ENCODE results near the gene UBE2R2. TPM values are rescaled to one million over a fixed set of nuclear protein-coding genes. Genes with fewer than 3 reads are reported as not detected.
"Not testable (repeated sequence)": the region's sequence is repeated elsewhere in the genome, so short reads cannot be mapped to it uniquely, and the experiment has no call there.

The UBE2R2 gene
- total RNA-seq, 1 donor from 2014 or later: 88.0 TPM

DNA sequence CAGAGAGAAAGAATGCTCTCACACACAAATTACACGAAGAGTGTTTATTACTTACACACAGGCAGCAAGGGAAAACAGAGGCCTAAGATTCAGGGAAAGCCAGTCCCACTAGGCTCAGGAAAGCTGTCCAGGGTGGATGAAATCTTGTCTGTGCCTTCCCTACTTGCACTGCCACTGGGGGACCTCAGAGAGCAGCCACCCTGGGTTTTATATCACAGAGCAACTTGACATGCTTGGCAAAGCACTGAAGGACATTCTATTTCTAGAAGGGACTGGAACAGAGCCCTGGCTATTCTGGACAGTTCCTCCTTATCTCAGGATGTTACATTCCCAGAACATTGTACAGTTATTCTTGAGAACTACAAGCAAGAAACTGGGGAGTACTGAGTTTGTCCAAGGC, 29.1 kb upstream of the UBE2R2 start:
- H3K4me3 Mint-ChIP-seq: no peak overlapping the region

DNA sequence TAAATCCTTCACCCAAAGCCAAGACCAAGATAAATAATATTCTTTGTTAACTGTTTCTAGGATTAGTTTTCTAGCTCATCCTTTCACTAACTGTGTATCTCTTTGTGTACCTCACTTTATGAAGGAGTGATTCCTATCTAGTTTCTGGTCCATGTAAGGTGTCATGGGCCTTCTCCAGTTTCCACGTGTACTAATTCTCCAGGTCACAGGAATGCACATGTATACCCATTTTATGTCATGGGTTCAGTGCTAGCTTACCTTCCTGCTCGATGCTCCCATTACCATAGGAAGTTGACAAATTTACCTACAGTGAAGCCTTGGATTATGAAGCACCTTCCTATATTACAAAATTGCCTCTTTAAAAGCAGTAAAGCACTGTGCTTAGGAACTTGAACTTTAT, 27.5 kb upstream of the UBE2R2 start:
- not testable (repeated sequence) for H3K4me3 Mint-ChIP-seq

More for the DNA sequence above, 29.1 kb upstream of the UBE2R2 start:
- Mint-ChIP-seq H3K9me3 (peaks cover 4% of the 10 kb centered on the region), H3K4me1 (no peaks in the 10 kb centered on the region), H3K27ac (ENCODE audit: unreplicated experiment) (no peak overlapping the region), H3K27me3 (ENCODE audit: low read depth) (no peaks in the 10 kb centered on the region), H3K36me3 (ENCODE audit: low read depth) (no peaks in the 10 kb centered on the region)
- no peak for DNase-seq (ENCODE audit: low read depth, low spot score)
- TF ChIP-seq, protein P1, sequence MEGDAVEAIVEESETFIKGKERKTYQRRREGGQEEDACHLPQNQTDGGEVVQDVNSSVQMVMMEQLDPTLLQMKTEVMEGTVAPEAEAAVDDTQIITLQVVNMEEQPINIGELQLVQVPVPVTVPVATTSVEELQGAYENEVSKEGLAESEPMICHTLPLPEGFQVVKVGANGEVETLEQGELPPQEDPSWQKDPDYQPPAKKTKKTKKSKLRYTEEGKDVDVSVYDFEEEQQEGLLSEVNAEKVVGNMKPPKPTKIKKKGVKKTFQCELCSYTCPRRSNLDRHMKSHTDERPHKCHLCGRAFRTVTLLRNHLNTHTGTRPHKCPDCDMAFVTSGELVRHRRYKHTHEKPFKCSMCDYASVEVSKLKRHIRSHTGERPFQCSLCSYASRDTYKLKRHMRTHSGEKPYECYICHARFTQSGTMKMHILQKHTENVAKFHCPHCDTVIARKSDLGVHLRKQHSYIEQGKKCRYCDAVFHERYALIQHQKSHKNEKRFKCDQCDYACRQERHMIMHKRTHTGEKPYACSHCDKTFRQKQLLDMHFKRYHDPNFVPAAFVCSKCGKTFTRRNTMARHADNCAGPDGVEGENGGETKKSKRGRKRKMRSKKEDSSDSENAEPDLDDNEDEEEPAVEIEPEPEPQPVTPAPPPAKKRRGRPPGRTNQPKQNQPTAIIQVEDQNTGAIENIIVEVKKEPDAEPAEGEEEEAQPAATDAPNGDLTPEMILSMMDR (conservative IDR thresholded peaks at IDR 0.05): no peak

DNA sequence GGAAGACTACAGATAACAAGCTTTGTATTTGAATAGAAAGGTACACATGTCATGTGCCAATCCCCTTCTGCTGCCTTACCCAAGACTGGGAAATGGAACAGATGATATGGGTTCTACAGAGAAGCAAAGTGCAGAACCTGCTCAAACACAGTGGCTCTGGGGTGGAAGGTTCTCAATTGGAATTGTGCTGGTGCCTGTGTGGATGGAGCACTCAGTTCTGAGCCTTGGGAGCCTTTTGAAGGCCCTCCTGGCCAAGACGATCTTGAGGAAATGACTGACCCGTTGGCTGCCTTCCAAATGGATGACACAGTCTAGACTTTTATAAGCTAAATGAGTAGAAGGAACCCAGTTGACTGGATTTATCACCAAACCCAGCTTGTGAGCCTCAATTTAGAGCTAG, 25.8 kb upstream of the UBE2R2 start:
- no peaks in the 10 kb centered on the region for H3K9me3 Mint-ChIP-seq
- no peaks in the 10 kb centered on the region for H3K4me1 Mint-ChIP-seq
- TF ChIP-seq, protein P1 (conservative IDR thresholded peaks at IDR 0.05): no peak
- H3K36me3 Mint-ChIP-seq (ENCODE audit: low read depth): no peaks in the 10 kb centered on the region
- H3K27me3 Mint-ChIP-seq (ENCODE audit: low read depth): no peaks in the 10 kb centered on the region
- H3K4me3 Mint-ChIP-seq: no peak overlapping the region
- no peak overlapping the region for H3K27ac Mint-ChIP-seq (ENCODE audit: unreplicated experiment)
- DNase-seq (ENCODE audit: low read depth, low spot score): no peak

More for the DNA sequence above, 27.5 kb upstream of the UBE2R2 start:
- not testable (repeated sequence) for DNase-seq (ENCODE audit: low read depth, low spot score); H3K27me3 Mint-ChIP-seq (ENCODE audit: low read depth); H3K27ac Mint-ChIP-seq (ENCODE audit: unreplicated experiment); H3K9me3 Mint-ChIP-seq; H3K36me3 Mint-ChIP-seq (ENCODE audit: low read depth); H3K4me1 Mint-ChIP-seq

DNA sequence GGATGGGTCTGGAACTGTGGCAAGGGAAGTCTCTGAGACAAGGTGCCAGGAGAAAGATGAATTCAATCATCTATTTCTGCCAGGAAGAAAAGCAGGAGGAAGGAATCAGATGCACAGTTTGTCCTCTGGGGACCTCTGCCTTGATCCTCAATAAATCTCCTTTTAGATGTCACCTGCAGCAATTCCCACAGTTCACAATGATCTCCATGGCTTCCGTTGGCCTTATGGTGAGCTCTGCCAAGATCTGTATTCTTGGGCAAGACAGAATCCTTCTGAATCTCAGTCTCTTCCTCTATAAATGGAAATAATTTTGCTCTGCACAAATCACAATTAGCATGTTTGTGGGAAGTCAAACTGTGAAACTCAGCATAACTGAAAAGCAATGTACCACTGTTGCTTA, 23.5 kb upstream of the UBE2R2 start:
- DNase-seq (ENCODE audit: low read depth, low spot score); H3K27ac Mint-ChIP-seq (ENCODE audit: unreplicated experiment); H3K27me3 Mint-ChIP-seq (ENCODE audit: low read depth); H3K36me3 Mint-ChIP-seq (ENCODE audit: low read depth); H3K9me3 Mint-ChIP-seq; H3K4me1 Mint-ChIP-seq; H3K4me3 Mint-ChIP-seq: not testable (repeated sequence)

DNA sequence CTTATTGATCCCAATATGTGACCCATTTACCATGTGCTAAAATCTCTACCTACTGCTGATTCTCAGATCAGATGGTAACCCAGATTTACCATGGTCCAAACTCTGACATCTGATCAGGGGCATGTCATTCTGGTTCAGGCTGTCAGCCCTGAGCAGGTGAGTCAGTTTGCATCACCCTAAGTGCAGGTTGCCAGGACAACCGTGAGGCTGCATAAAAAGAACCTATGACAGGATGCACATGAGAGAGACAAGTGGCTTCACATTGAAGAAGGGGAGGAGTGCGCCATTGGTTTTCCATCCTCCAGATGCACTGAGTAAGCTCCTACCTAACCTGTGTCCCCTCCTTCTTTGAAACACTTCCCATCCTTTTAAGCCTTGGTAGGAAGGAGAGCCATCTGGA, 22.4 kb upstream of the UBE2R2 start:
- TF ChIP-seq, protein P1 (conservative IDR thresholded peaks at IDR 0.05): no peak
- Mint-ChIP-seq H3K27me3 (ENCODE audit: low read depth) (peaks cover 7% of the 10 kb centered on the region), H3K4me1 (no peaks in the 10 kb centered on the region), H3K27ac (ENCODE audit: unreplicated experiment) (no peak overlapping the region), H3K4me3 (no peak overlapping the region), H3K9me3 (peaks cover 2% of the 10 kb centered on the region), H3K36me3 (ENCODE audit: low read depth) (no peaks in the 10 kb centered on the region)
- DNase-seq (ENCODE audit: low read depth, low spot score): no peak

DNA sequence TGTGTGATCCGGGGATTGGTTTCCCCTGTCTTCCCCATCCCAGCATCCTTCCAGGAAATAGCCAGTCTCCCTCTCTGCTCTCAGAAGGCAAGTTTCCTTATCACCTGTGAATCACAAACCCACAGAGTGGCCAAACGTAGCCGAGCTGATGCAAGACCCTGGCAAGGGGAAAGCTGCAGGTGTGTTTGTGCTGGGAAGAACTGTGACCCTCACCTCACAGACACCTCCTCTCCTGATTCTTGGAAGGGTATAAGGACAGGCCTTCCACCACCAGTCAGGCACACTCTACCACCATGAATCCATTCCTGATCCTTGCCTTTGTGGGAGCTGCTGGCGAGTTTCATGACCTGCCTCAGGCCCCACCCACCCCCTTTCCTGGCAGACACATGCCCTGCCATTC, 21.7 kb upstream of the UBE2R2 start, which contains the start of gene PRSS3:
Gene PRSS3 (plus strand): TSS at position 281 of the 400 bp plus-strand sequence. CDS start 13 bp downstream, at position 294.
- H3K4me1 Mint-ChIP-seq: no peaks in the 10 kb centered on the region
- TF ChIP-seq, protein P1 (conservative IDR thresholded peaks at IDR 0.05): no peak
- H3K27ac Mint-ChIP-seq (ENCODE audit: unreplicated experiment): no peak within 1 kb of the TSS
- peaks cover 10% of the 10 kb centered on the region for H3K27me3 Mint-ChIP-seq (ENCODE audit: low read depth)
- H3K4me3 Mint-ChIP-seq: no peak within 1 kb of the TSS
- no peaks in the 10 kb centered on the region for H3K36me3 Mint-ChIP-seq (ENCODE audit: low read depth)
- peaks cover 2% of the 10 kb centered on the region for H3K9me3 Mint-ChIP-seq
- no peak for DNase-seq (ENCODE audit: low read depth, low spot score)

DNA sequence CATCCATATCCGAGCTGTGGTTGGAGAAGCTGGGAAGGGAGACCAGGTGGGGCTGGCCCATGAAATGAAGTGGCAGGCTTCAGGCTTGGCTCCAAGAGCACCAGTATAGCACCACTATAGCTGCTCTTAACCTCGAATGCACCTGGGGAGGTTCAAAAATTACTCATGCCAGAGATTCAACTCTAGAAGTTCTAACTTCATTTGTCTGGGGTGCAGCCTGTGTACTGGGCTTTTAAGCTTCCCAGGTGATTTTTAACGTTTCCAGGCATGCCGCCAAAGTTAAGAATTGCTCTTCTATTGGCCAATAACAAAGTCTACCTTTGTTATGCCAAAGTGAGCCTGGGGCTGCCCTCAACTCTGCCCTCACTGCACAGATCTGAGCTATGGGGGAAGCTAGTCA, 21.1 kb upstream of the UBE2R2 start:
- Mint-ChIP-seq H3K4me3 (no peak overlapping the region), H3K4me1 (no peaks in the 10 kb centered on the region), H3K9me3 (peaks cover 2% of the 10 kb centered on the region), H3K27ac (ENCODE audit: unreplicated experiment) (no peak overlapping the region), H3K36me3 (ENCODE audit: low read depth) (no peaks in the 10 kb centered on the region), H3K27me3 (ENCODE audit: low read depth) (peaks cover 10% of the 10 kb centered on the region)
- DNase-seq (ENCODE audit: low read depth, low spot score): no peak
- TF ChIP-seq, protein P1 (conservative IDR thresholded peaks at IDR 0.05): no peak

DNA sequence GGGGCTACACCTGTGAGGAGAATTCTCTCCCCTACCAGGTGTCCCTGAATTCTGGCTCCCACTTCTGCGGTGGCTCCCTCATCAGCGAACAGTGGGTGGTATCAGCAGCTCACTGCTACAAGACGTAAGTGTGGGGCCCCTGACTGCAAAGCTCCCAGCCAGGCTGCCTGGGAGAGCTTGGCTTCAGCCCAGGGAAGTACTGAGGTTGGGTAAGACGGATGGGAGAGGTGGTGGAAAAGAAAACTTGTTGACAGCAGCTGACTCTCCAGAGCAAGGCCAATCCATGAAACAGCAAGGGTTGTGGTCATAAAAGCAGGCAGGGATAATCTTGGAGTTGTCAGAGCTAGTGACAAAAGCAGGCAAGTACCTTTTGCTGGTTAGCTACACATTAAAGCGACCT, 20.3 kb upstream of the UBE2R2 start:
- H3K9me3 Mint-ChIP-seq; H3K36me3 Mint-ChIP-seq (ENCODE audit: low read depth); H3K4me1 Mint-ChIP-seq; H3K27ac Mint-ChIP-seq (ENCODE audit: unreplicated experiment); H3K4me3 Mint-ChIP-seq; H3K27me3 Mint-ChIP-seq (ENCODE audit: low read depth); DNase-seq (ENCODE audit: low read depth, low spot score): not testable (repeated sequence)
